ENCODE measurements around the gene GJC3. TPM values are rescaled to one million over a fixed set of nuclear protein-coding genes. Genes with fewer than 3 reads are reported as not detected.
"Not testable (repeated sequence)": the region's sequence is repeated elsewhere in the genome, so short reads cannot be mapped to it uniquely, and the experiment has no call there.

GJC3 gene
- polyA plus RNA-seq (ENCODE audit: insufficient read length in 3 of 3): 1 to 10 TPM in 1 of 3 donors, under 1 TPM in 2; 0.66 to 1.6 (median 0.97) TPM
- long read RNA-seq, donor 1: 0 reads
- long read RNA-seq, donor 2, partial matches to known transcripts: 0 of 1 reads
- long read RNA-seq, donor 2, other reads (novel, unspliced or antisense): 0 of 1 reads
- long read RNA-seq, donor 3: 0 reads
- long read RNA-seq, donor 4: 0 reads
- long read RNA-seq, donor 5: 0 reads
- long read RNA-seq, donor 6: 0 reads
- long read RNA-seq, donor 7: 0 reads
- long read RNA-seq, donor 8: 0 reads
- long read RNA-seq, donor 9: 0 reads
- long read RNA-seq, donor 10: 0 reads
- long read RNA-seq, donor 11: 0 reads
- long read RNA-seq, donor 12: 0 reads
- long read RNA-seq, donor 13: 0 reads
- long read RNA-seq, donor 14, partial matches to known transcripts: 0 of 2 reads
- long read RNA-seq, donor 14, other reads (novel, unspliced or antisense): 0 of 2 reads
- long read RNA-seq, donor 15: 0 reads
- long read RNA-seq, donor 16, partial matches to known transcripts: 0 of 2 reads
- long read RNA-seq, donor 16, other reads (novel, unspliced or antisense): 0 of 2 reads

GRCh38 chr7:99928994-99929729 is at the start of gene GJC3:
Gene GJC3 (minus strand): TSS chr7:99929620. CDS start chr7:99929620, 0 bp downstream.
- peak in 6 of 11 donors; percentile 4 to 51 (median 18) for DNase-seq (ENCODE audit: extremely low read depth in 1 of 11, low read depth in 9 of 11, low spot score in 4 of 11)

- no peak for DNase-seq (ENCODE audit: extremely low read depth in 1 of 11, low read depth in 9 of 11, low spot score in 4 of 11)
Observed at GRCh38 chr7:99976626-99977025, 47.2 kb upstream of the GJC3 start.

GRCh38 chr7:99975782-99976521 is 46.5 kb upstream of the GJC3 start, which contains the start of gene AZGP1:
Gene AZGP1 (minus strand): TSS chr7:99976031. CDS start chr7:99976020, 11 bp downstream.
- peak in 1 of 11 donors; percentile 4 for DNase-seq (ENCODE audit: extremely low read depth in 1 of 11, low read depth in 9 of 11, low spot score in 4 of 11)

GRCh38 chr7:99974681-99975080 is 45.3 kb upstream of the GJC3 start:
- no peak for DNase-seq (ENCODE audit: extremely low read depth in 1 of 11, low read depth in 9 of 11, low spot score in 4 of 11)

GRCh38 chr7:99973817-99974216 is 44.4 kb upstream of the GJC3 start:
- DNase-seq (ENCODE audit: extremely low read depth in 1 of 11, low read depth in 9 of 11, low spot score in 4 of 11): not testable (repeated sequence)

- DNase-seq (ENCODE audit: extremely low read depth in 1 of 11, low read depth in 9 of 11, low spot score in 4 of 11): no peak
Observed at GRCh38 chr7:99971242-99971641, 41.8 kb upstream of the GJC3 start.

GRCh38 chr7:99969813-99970212 is 40.4 kb upstream of the GJC3 start:
- not testable (repeated sequence) for DNase-seq (ENCODE audit: extremely low read depth in 1 of 11, low read depth in 9 of 11, low spot score in 4 of 11)

GRCh38 chr7:99969298-99969697 is 39.9 kb upstream of the GJC3 start:
- no peak for DNase-seq (ENCODE audit: extremely low read depth in 1 of 11, low read depth in 9 of 11, low spot score in 4 of 11)

- no peak for DNase-seq (ENCODE audit: extremely low read depth in 1 of 11, low read depth in 9 of 11, low spot score in 4 of 11)
Observed at GRCh38 chr7:99958564-99959227, 29.3 kb upstream of the GJC3 start.

GRCh38 chr7:99955247-99955646 is 25.8 kb upstream of the GJC3 start:
- DNase-seq (ENCODE audit: extremely low read depth in 1 of 11, low read depth in 9 of 11, low spot score in 4 of 11): no peak

- DNase-seq (ENCODE audit: extremely low read depth in 1 of 11, low read depth in 9 of 11, low spot score in 4 of 11): not testable (repeated sequence)
Observed at GRCh38 chr7:99954643-99955042, 25.2 kb upstream of the GJC3 start.

- DNase-seq (ENCODE audit: extremely low read depth in 1 of 11, low read depth in 9 of 11, low spot score in 4 of 11): no peak
Observed at GRCh38 chr7:99953649-99954048, 24.2 kb upstream of the GJC3 start.

- not testable (repeated sequence) for DNase-seq (ENCODE audit: extremely low read depth in 1 of 11, low read depth in 9 of 11, low spot score in 4 of 11)
Observed at GRCh38 chr7:99952649-99953048, 23.2 kb upstream of the GJC3 start.

GRCh38 chr7:99950819-99951218 is 21.4 kb upstream of the GJC3 start:
- not testable (repeated sequence) for DNase-seq (ENCODE audit: extremely low read depth in 1 of 11, low read depth in 9 of 11, low spot score in 4 of 11)

GRCh38 chr7:99949645-99950228 is 20.3 kb upstream of the GJC3 start:
- no peak for DNase-seq (ENCODE audit: extremely low read depth in 1 of 11, low read depth in 9 of 11, low spot score in 4 of 11)

- DNase-seq (ENCODE audit: extremely low read depth in 1 of 11, low read depth in 9 of 11, low spot score in 4 of 11): no peak
Observed at GRCh38 chr7:99947608-99948007, 18.2 kb upstream of the GJC3 start.

GRCh38 chr7:99944497-99945070 is 15.2 kb upstream of the GJC3 start:
- no peak for DNase-seq (ENCODE audit: extremely low read depth in 1 of 11, low read depth in 9 of 11, low spot score in 4 of 11)
